Stimulated activated effector memory CD8-positive, alpha-beta T cell treated with anti-CD3 and anti-CD28 coated beads, Interleukin-12 subunit alpha, Interleukin-12 subunit beta, amount 100 ng/mL, for 72 hours (primary cell): ENCODE data around the gene HSPA9.
A peak's percentile ranks its signal among the peaks of the same experiment; 100 is the strongest.

Source experiments
- ATAC-seq: fragments of 150-1000 bp; cut with Tn5 transposase; 2 replicates; pipeline ENCODE4 v1.10.0; 2021
- DNase-seq, 2 donors: peaks; one replicate each; pipeline ENCODE4 v3.0.0; 2021 to 2022; ENCODE audit warnings: low spot score in 2 of 2
- H3K27ac Mint-ChIP-seq: one replicate; pipeline ENCODE4 v1.8.0; 2022; ENCODE audit warnings: mild to moderate bottlenecking, mixed read lengths
- H3K36me3 Mint-ChIP-seq: one replicate; pipeline ENCODE4 v1.8.0; 2022; ENCODE audit warnings: mild to moderate bottlenecking, mixed read lengths
- H3K4me1 Mint-ChIP-seq: one replicate; pipeline ENCODE4 v1.8.0; 2022; ENCODE audit warnings: mixed read lengths
- H3K4me3 Mint-ChIP-seq: one replicate; pipeline ENCODE4 v1.8.0; 2022; ENCODE audit warnings: mild to moderate bottlenecking, mixed read lengths
- H3K9me3 Mint-ChIP-seq: one replicate; pipeline ENCODE4 v1.8.0; 2022; ENCODE audit warnings: mixed read lengths

HSPA9 gene

GRCh38 chr5:138575194-138576015 lies at the start of gene HSPA9:
Gene HSPA9 (minus strand): TSS chr5:138575401. CDS start chr5:138575318, 83 bp downstream.
- DNase-seq (peak; percentile 92 to 98), ATAC-seq (peak; percentile 91)
- H3K36me3 Mint-ChIP-seq = peaks cover 63% of the 10 kb centered on the region
- no peaks in the 10 kb centered on the region for H3K9me3 Mint-ChIP-seq
- H3K27ac Mint-ChIP-seq = peak within 1 kb of the TSS; percentile 100
- H3K4me1 Mint-ChIP-seq = peaks cover 34% of the 10 kb centered on the region
- H3K4me3 Mint-ChIP-seq = peak within 1 kb of the TSS; percentile 90

GRCh38 chr5:138623053-138623452 lies 47.9 kb upstream of the HSPA9 start:
- Mint-ChIP-seq H3K4me1 (no peaks in the 10 kb centered on the region), H3K4me3 (no peak overlapping the region), H3K36me3 (no peaks in the 10 kb centered on the region), H3K9me3 (no peaks in the 10 kb centered on the region), H3K27ac (no peak overlapping the region)
- no peak for DNase-seq
- ATAC-seq = no peak

GRCh38 chr5:138622051-138622450 lies 46.9 kb upstream of the HSPA9 start:
- ATAC-seq (no peak), DNase-seq (no peak)
- H3K4me1 Mint-ChIP-seq = no peaks in the 10 kb centered on the region
- no peaks in the 10 kb centered on the region for H3K36me3 Mint-ChIP-seq
- H3K27ac Mint-ChIP-seq = no peak overlapping the region
- no peak overlapping the region for H3K4me3 Mint-ChIP-seq
- no peaks in the 10 kb centered on the region for H3K9me3 Mint-ChIP-seq

GRCh38 chr5:138620663-138621224 lies 45.5 kb upstream of the HSPA9 start:
- Mint-ChIP-seq H3K36me3 (no peaks in the 10 kb centered on the region), H3K9me3 (no peaks in the 10 kb centered on the region), H3K4me3 (no peak overlapping the region), H3K4me1 (no peaks in the 10 kb centered on the region), H3K27ac (peak overlapping the region; percentile 7)
- DNase-seq (no peak), ATAC-seq (no peak)

- H3K27ac Mint-ChIP-seq = no peak overlapping the region
- DNase-seq = no peak
- H3K4me1 Mint-ChIP-seq = peaks cover 4% of the 10 kb centered on the region
- no peaks in the 10 kb centered on the region for H3K36me3 Mint-ChIP-seq
- no peaks in the 10 kb centered on the region for H3K9me3 Mint-ChIP-seq
- no peak overlapping the region for H3K4me3 Mint-ChIP-seq
- no peak for ATAC-seq
Observed at GRCh38 chr5:138616508-138616907, 41.3 kb upstream of the HSPA9 start.

- Mint-ChIP-seq H3K27ac (no peak overlapping the region), H3K4me3 (no peak overlapping the region), H3K9me3 (no peaks in the 10 kb centered on the region), H3K36me3 (no peaks in the 10 kb centered on the region), H3K4me1 (peaks cover 14% of the 10 kb centered on the region)
- ATAC-seq (no peak), DNase-seq (no peak)
Observed at GRCh38 chr5:138615461-138615860, 40.3 kb upstream of the HSPA9 start.

GRCh38 chr5:138611678-138612218 lies 36.5 kb upstream of the HSPA9 start:
- Mint-ChIP-seq H3K4me1 (peaks cover 14% of the 10 kb centered on the region), H3K27ac (no peak overlapping the region), H3K4me3 (no peak overlapping the region), H3K9me3 (no peaks in the 10 kb centered on the region), H3K36me3 (no peaks in the 10 kb centered on the region)
- peak; percentile 11 for ATAC-seq
- no peak for DNase-seq

- H3K4me3 Mint-ChIP-seq = peak overlapping the region; percentile 49
Observed at GRCh38 chr5:138610918-138611677, 35.9 kb upstream of the HSPA9 start.

GRCh38 chr5:138610415-138610917 lies 35.3 kb upstream of the HSPA9 start:
- H3K36me3 Mint-ChIP-seq = no peaks in the 10 kb centered on the region
- H3K27ac Mint-ChIP-seq = no peak overlapping the region
- no peak for DNase-seq
- no peaks in the 10 kb centered on the region for H3K9me3 Mint-ChIP-seq
- ATAC-seq = peak; percentile 36
- H3K4me1 Mint-ChIP-seq = peaks cover 17% of the 10 kb centered on the region
- H3K4me3 Mint-ChIP-seq = peak overlapping the region; percentile 49

More at GRCh38 chr5:138610918-138611677, 35.9 kb upstream of the HSPA9 start:
- H3K36me3 Mint-ChIP-seq = no peaks in the 10 kb centered on the region
- no peaks in the 10 kb centered on the region for H3K9me3 Mint-ChIP-seq
- H3K27ac Mint-ChIP-seq = no peak overlapping the region
- DNase-seq (no peak), ATAC-seq (peak; percentile 62)
- H3K4me1 Mint-ChIP-seq = peaks cover 14% of the 10 kb centered on the region

GRCh38 chr5:138606378-138607064 lies 31.3 kb upstream of the HSPA9 start:
- ATAC-seq (no peak), DNase-seq (no peak)
- Mint-ChIP-seq H3K36me3 (no peaks in the 10 kb centered on the region), H3K27ac (no peak overlapping the region), H3K4me1 (peaks cover 32% of the 10 kb centered on the region), H3K9me3 (no peaks in the 10 kb centered on the region), H3K4me3 (no peak overlapping the region)

GRCh38 chr5:138605254-138605972 lies 30.2 kb upstream of the HSPA9 start:
- Mint-ChIP-seq H3K4me1 (peaks cover 22% of the 10 kb centered on the region), H3K27ac (no peak overlapping the region), H3K9me3 (no peaks in the 10 kb centered on the region), H3K36me3 (no peaks in the 10 kb centered on the region), H3K4me3 (no peak overlapping the region)
- ATAC-seq = no peak
- no peak for DNase-seq

- H3K9me3 Mint-ChIP-seq = no peaks in the 10 kb centered on the region
- H3K27ac Mint-ChIP-seq = no peak overlapping the region
- ATAC-seq = no peak
- no peak for DNase-seq
- no peak overlapping the region for H3K4me3 Mint-ChIP-seq
- H3K4me1 Mint-ChIP-seq = peaks cover 22% of the 10 kb centered on the region
- no peaks in the 10 kb centered on the region for H3K36me3 Mint-ChIP-seq
Observed at GRCh38 chr5:138604176-138604785, 29.1 kb upstream of the HSPA9 start.

GRCh38 chr5:138603249-138603920 lies 28.2 kb upstream of the HSPA9 start:
- peak; percentile 69 for ATAC-seq
- no peak overlapping the region for H3K4me3 Mint-ChIP-seq

More at GRCh38 chr5:138603249-138603920, 28.2 kb upstream of the HSPA9 start:
- peaks cover 22% of the 10 kb centered on the region for H3K4me1 Mint-ChIP-seq
- no peak for DNase-seq
- no peaks in the 10 kb centered on the region for H3K36me3 Mint-ChIP-seq
- no peak overlapping the region for H3K27ac Mint-ChIP-seq
- H3K9me3 Mint-ChIP-seq = no peaks in the 10 kb centered on the region
